A549 (cell line): ENCODE measurements around the gene APP.

Experiments
- BHLHE40 ChIP-seq: IDR thresholded peaks from 2 replicates; pipeline ENCODE4 v1.6.1; 2012; ENCODE audit warnings: low read depth, low read length, inconsistent platforms
- CTCF ChIP-seq: fragments of >200 bp; sonication (Bioruptor Twin); formaldehyde crosslinking; IDR thresholded peaks from 3 replicates; pipeline ENCODE4 v1.5.1; 2016
- NFE2L2 ChIP-seq: fragments of 150-350 bp; conservative IDR thresholded peaks from 2 replicates; pipeline ENCODE4 v1.6.1; 2014; ENCODE audit warnings: low read length
- NR3C1 ChIP-seq: fragments of >200 bp; sonication (Bioruptor Twin); formaldehyde crosslinking; IDR thresholded peaks from 3 replicates; pipeline ENCODE4 v1.6.1; 2017
- RCOR1 ChIP-seq: fragments of 150-350 bp; IDR thresholded peaks from 2 replicates; pipeline ENCODE4 v1.6.1; 2014; ENCODE audit warnings: antibody characterized with exemption, low read length, low read depth
- ZFP36 ChIP-seq: fragments of 450-650 bp; IDR thresholded peaks from 2 replicates; pipeline ENCODE4 v1.6.1; 2014; ENCODE audit warnings: borderline replicate concordance; ENCODE audit not compliant: partially characterized antibody

- no peak for TF ChIP-seq CTCF
- TF ChIP-seq ZFP36: no peak
- no peak for TF ChIP-seq NFE2L2
- TF ChIP-seq NR3C1: no peak
- no peak for TF ChIP-seq RCOR1
- TF ChIP-seq BHLHE40: no peak
Observed at GRCh38 chr21:26191609-26192008, 21.0 kb upstream of the APP start.
